Measurements from ENCODE around the gene E2F8.
A peak's percentile ranks its signal among the peaks of the same experiment; 100 is the strongest.
"Not testable (repeated sequence)": the region's sequence is repeated elsewhere in the genome, so short reads cannot be mapped to it uniquely, and the experiment has no call there.

The E2F8 gene

DNA sequence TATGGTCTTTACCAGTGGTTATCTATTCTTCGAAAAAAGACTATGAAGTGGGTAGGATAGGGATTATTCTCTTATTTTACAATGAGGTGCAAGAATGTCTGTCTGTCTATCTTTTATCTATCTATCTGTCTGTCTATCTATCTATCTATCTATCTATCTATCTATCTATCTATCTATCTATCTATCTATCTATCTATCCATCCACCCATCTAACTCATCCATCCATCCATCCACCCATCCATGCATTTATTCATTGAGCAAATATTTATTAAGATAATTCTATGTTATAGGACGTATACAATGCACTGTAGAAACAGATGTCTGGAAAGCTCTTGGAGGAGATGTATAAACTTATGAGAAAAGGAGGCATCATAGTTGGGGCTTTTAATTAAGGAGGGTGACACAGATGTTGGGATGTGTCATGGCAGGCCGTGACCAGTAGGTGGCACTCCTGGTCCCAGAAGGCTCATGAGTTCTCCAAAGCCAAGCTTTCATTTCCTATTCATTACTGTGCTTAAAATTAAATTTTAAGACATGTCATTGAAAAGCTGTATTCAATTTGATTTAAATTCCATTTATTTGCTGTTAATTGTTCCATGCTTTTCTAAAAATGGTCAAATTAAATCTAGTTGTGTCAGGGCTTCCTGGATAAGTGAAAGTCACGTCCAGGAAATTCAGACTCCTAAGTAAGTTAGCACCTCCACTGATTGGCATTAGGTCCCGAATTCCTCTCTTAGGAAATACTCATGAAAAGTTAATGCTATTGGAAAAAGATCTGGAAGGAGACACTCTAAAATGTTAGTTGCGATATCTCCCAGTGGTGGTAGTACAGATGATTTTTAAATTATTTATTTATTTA is 19.0 kb upstream of the E2F8 start:
- DNase-seq (ENCODE audit: low spot score), result peak; percentile 61
- TF ChIP-seq, protein P1, sequence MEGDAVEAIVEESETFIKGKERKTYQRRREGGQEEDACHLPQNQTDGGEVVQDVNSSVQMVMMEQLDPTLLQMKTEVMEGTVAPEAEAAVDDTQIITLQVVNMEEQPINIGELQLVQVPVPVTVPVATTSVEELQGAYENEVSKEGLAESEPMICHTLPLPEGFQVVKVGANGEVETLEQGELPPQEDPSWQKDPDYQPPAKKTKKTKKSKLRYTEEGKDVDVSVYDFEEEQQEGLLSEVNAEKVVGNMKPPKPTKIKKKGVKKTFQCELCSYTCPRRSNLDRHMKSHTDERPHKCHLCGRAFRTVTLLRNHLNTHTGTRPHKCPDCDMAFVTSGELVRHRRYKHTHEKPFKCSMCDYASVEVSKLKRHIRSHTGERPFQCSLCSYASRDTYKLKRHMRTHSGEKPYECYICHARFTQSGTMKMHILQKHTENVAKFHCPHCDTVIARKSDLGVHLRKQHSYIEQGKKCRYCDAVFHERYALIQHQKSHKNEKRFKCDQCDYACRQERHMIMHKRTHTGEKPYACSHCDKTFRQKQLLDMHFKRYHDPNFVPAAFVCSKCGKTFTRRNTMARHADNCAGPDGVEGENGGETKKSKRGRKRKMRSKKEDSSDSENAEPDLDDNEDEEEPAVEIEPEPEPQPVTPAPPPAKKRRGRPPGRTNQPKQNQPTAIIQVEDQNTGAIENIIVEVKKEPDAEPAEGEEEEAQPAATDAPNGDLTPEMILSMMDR (IDR thresholded peaks at IDR 0.05; ENCODE audit: extremely low read depth, missing control alignments), result peak; percentile 88

DNA sequence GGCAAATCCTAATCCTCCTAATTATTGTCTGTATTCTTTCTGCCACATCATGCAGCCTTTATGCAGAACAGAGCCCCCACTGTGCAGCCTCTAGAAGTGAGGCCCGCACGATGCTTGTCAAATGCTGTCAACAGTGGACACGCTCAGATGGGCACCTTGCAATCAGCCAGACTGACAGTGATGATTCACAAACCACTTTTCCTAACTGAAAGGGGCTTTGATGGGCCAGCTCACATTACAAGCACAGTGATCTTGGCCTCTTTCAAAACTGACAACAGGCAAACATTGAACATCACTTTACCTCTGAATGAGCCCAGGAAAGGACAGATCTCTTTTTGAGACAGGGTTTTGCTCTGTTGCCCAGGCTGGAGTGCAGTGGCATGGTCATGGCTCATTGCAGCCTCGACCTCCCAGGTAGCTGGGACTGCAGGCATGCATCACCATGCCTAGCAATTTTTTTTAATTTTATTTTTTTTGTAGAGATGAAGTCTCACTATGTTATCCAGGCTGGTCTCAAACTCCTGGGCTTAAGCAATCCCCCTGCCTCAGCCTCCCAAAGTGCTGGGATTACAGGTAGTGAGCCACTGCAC is 18.0 kb upstream of the E2F8 start:
- DNase-seq (ENCODE audit: low spot score), result no peak

DNA sequence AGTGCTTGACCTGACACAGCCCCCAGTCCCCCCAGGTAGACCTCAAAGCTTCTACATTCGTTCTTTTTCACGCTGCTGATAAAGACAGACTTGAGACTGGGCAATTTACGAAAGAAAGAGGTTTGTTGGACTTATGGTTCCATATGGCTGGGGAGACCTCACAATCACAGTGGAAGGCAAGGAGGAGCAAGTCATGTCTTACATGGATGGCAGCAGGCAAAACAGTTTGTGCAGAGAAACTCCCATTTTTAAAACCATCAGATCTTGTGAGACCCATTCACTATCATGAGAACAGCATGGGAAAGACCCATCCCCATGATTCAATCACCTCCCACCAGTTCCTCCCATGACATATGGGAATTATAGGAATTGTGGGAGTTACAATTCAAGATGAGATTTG is 13.7 kb upstream of the E2F8 start:
- not testable (repeated sequence) for DNase-seq (ENCODE audit: low spot score)

More for the DNA sequence above, 18.0 kb upstream of the E2F8 start:
- TF ChIP-seq, protein P1 (IDR thresholded peaks at IDR 0.05; ENCODE audit: extremely low read depth, missing control alignments), result no peak

DNA sequence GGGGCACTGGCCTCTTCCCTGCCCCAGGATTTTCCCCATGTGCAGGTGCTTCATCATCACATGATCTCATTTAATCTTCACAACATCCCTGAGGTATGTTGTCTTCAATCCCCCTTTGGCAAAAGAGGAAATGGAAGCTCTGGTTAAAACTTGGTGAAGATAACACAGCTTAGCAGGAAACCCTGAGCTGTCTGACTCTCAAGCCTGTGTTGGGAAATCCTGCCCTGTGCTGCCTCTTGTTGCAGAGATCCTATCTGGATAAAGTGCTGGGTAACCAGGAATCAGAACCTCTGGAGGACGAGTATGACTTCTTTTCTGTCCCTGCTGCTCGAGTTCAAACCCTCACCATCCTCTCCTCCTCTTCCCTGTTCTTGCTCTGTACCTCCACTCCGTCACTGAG is 13.1 kb upstream of the E2F8 start:
- DNase-seq (ENCODE audit: low spot score), result no peak
- TF ChIP-seq, protein P1 (IDR thresholded peaks at IDR 0.05; ENCODE audit: extremely low read depth, missing control alignments), result no peak

GRCh38 chr11:19253153-19253745 is 12.5 kb upstream of the E2F8 start:
- TF ChIP-seq, protein P1 (IDR thresholded peaks at IDR 0.05; ENCODE audit: extremely low read depth, missing control alignments), result no peak
- no peak for DNase-seq (ENCODE audit: low spot score)

- TF ChIP-seq, protein P1 (IDR thresholded peaks at IDR 0.05; ENCODE audit: extremely low read depth, missing control alignments), result no peak
- DNase-seq (ENCODE audit: low spot score), result no peak
Observed at GRCh38 chr11:19252394-19253152, 11.8 kb upstream of the E2F8 start.

- no peak for DNase-seq (ENCODE audit: low spot score)
- TF ChIP-seq, protein P1 (IDR thresholded peaks at IDR 0.05; ENCODE audit: extremely low read depth, missing control alignments), result no peak
Observed at GRCh38 chr11:19251577-19251976, 10.8 kb upstream of the E2F8 start.

All from GM20000 (cell line).